ENCODE results near the gene FGD5.

FGD5 gene

GRCh38 chr3:14980689-14981088, 161.9 kb downstream of the FGD5 start:
- TF ChIP-seq TAF1 (IDR thresholded peaks at IDR 0.05; ENCODE audit: borderline replicate concordance, insufficient read depth, low read length): no peak

All from PFSK-1 (cell line).